MCF 10A (cell line): ENCODE results near the gene CHSY3. TPM values are rescaled to one million over a fixed set of nuclear protein-coding genes. Genes with fewer than 3 reads are reported as not detected.
"Not testable (repeated sequence)": the region's sequence is repeated elsewhere in the genome, so short reads cannot be mapped to it uniquely, and the experiment has no call there.

Experiments
- BruUV-seq: library from RNA; stranded (reverse); fragments of 400-500 nt; replicated peaks from 2 replicates; lab custom pipeline; 2021; lab: Mats Ljungman, UMichigan
- CTCF ChIA-PET: fragments of 300-600 bp; sonication (Branson Sonifier 250); formaldehyde crosslinking; extraction: SDS; loops from one replicate; lab custom pipeline; 2021; ENCODE audit warnings: antibody characterized with exemption, inconsistent platforms; lab: Yijun Ruan, JAX
- POLR2A ChIA-PET: fragments of 300-600, 350-650 bp; sonication (Branson Sonifier 250); formaldehyde crosslinking; extraction: SDS; loops from one replicate; lab custom pipeline; 2020; ENCODE audit warnings: antibody characterized with exemption, inconsistent platforms; lab: Yijun Ruan, JAX
- DNase-seq: peaks from one replicate; pipeline ENCODE4 v3.0.0-alpha.2; 2018; ENCODE audit not compliant: unreplicated experiment
- H3K27ac Mint-ChIP-seq: one replicate; pipeline ENCODE4 v1.8.0; 2022; ENCODE audit warnings: mild to moderate bottlenecking, low read depth, mixed read lengths; ENCODE audit not compliant: unreplicated experiment
- H3K27me3 Mint-ChIP-seq: one replicate; pipeline ENCODE4 v1.8.0; 2022; ENCODE audit warnings: mixed read lengths; ENCODE audit not compliant: insufficient read depth, unreplicated experiment
- H3K36me3 Mint-ChIP-seq: one replicate; pipeline ENCODE4 v1.8.0; 2022; ENCODE audit warnings: mild to moderate bottlenecking, moderate library complexity, mixed read lengths; ENCODE audit not compliant: insufficient read depth, unreplicated experiment
- H3K4me1 Mint-ChIP-seq: one replicate; pipeline ENCODE4 v1.8.0; 2022; ENCODE audit warnings: mixed read lengths; ENCODE audit not compliant: insufficient read depth, unreplicated experiment
- H3K4me3 Mint-ChIP-seq: one replicate; pipeline ENCODE4 v1.8.0; 2022; ENCODE audit warnings: mild to moderate bottlenecking, moderate library complexity, mixed read lengths; ENCODE audit not compliant: unreplicated experiment
- H3K9me3 Mint-ChIP-seq: one replicate; pipeline ENCODE4 v1.8.0; 2022; ENCODE audit warnings: mixed read lengths; ENCODE audit not compliant: unreplicated experiment
- intact Hi-C: fragments of 100-400 bp; cut with micrococcal nuclease; formaldehyde crosslinking; loops from 2 replicates; pipeline ENCODE4 v1.14.1; 2022
- total RNA-seq: library from RNA; stranded (reverse); gene quantifications from 2 replicates; pipeline ENCODE4 v1.2.3, GENCODE V29; 2022
- TF ChIP-seq, protein P1 (sequence below): fragments of 200-600 bp; IDR thresholded peaks from one replicate; pipeline ENCODE4 v1.8.0; 2022; ENCODE audit warnings: antibody characterized with exemption, mild to moderate bottlenecking; ENCODE audit not compliant: unreplicated experiment

CHSY3 gene
- total RNA-seq, 1 experiment from 2014 or later = 0.82 TPM

DNA sequence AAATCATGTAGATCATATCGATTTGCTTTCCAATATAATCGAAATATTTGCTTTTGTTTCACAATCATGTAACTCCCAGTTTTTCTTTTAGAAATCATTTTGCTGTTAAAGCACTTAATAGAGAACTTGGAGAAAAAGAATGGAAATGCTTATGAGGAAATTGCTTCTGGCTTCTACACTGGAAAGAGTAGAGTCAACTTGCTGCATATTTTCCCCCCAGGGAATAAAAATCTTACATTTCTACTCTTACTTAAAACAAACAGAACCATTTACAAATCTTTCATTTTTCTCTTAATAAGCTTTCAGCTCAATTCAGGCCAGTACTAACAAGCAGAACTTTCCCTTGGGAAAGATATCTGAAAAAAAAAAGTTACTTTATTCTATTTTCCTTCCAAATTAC is 312.0 kb downstream of the CHSY3 start:
- BruUV-seq = no TSS peak
- POLR2A ChIA-PET = interaction anchor here (0.6 to 0.8 kb wide), 2 partner anchors 12 to 63 kb away, joined by 3 read pairs; no protein-coding TSS in a partner anchor
- DNase-seq = no peak
- TF ChIP-seq, protein P1, sequence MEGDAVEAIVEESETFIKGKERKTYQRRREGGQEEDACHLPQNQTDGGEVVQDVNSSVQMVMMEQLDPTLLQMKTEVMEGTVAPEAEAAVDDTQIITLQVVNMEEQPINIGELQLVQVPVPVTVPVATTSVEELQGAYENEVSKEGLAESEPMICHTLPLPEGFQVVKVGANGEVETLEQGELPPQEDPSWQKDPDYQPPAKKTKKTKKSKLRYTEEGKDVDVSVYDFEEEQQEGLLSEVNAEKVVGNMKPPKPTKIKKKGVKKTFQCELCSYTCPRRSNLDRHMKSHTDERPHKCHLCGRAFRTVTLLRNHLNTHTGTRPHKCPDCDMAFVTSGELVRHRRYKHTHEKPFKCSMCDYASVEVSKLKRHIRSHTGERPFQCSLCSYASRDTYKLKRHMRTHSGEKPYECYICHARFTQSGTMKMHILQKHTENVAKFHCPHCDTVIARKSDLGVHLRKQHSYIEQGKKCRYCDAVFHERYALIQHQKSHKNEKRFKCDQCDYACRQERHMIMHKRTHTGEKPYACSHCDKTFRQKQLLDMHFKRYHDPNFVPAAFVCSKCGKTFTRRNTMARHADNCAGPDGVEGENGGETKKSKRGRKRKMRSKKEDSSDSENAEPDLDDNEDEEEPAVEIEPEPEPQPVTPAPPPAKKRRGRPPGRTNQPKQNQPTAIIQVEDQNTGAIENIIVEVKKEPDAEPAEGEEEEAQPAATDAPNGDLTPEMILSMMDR = no peak
- no peak overlapping the region for H3K27ac Mint-ChIP-seq
- CTCF ChIA-PET = interaction anchor here (0.6 kb wide), 1 partner anchor 15 kb away, joined by 4 read pairs; no protein-coding TSS in a partner anchor
- no peaks in the 10 kb centered on the region for H3K4me1 Mint-ChIP-seq
- H3K27me3 Mint-ChIP-seq = no peaks in the 10 kb centered on the region
- H3K36me3 Mint-ChIP-seq = no peaks in the 10 kb centered on the region
- intact Hi-C loops = no loop called here
- H3K4me3 Mint-ChIP-seq = no peak overlapping the region
- H3K9me3 Mint-ChIP-seq = no peaks in the 10 kb centered on the region

- TF ChIP-seq, protein P1 = no peak
- intact Hi-C loops = no loop called here
- Mint-ChIP-seq H3K27me3 (no peaks in the 10 kb centered on the region), H3K4me1 (peaks cover 6% of the 10 kb centered on the region), H3K27ac (no peak overlapping the region), H3K36me3 (no peaks in the 10 kb centered on the region), H3K9me3 (no peaks in the 10 kb centered on the region), H3K4me3 (no peak overlapping the region)
- POLR2A ChIA-PET = interaction anchor here (0.7 kb wide), 1 partner anchor 32 kb away, joined by 3 read pairs; no protein-coding TSS in a partner anchor
- no TSS peak for BruUV-seq
- CTCF ChIA-PET = interaction anchor here (1.0 kb wide), 1 partner anchor 67 kb away, joined by 3 read pairs; no protein-coding TSS in a partner anchor
- DNase-seq = peak; percentile 80
These were observed 318.3 kb downstream of the CHSY3 start for GRCh38 chr5:130222573-130222972.

- CTCF ChIA-PET = interaction anchor here (0.8 kb wide), 1 partner anchor 444 kb away, joined by 3 read pairs; no protein-coding TSS in a partner anchor
- DNase-seq, BruUV-seq, H3K27me3 Mint-ChIP-seq, H3K9me3 Mint-ChIP-seq, H3K4me1 Mint-ChIP-seq, intact Hi-C loops, H3K27ac Mint-ChIP-seq, H3K4me3 Mint-ChIP-seq, H3K36me3 Mint-ChIP-seq, POLR2A ChIA-PET: not testable (repeated sequence)
These were observed 322.3 kb downstream of the CHSY3 start for GRCh38 chr5:130226556-130226955.

GRCh38 chr5:130227699-130228098 is 323.4 kb downstream of the CHSY3 start:
- no peaks in the 10 kb centered on the region for H3K27me3 Mint-ChIP-seq
- H3K4me1 Mint-ChIP-seq = peaks cover under 1% of the 10 kb centered on the region
- no peak overlapping the region for H3K4me3 Mint-ChIP-seq
- CTCF ChIA-PET = no interaction called here
- no peak overlapping the region for H3K27ac Mint-ChIP-seq
- POLR2A ChIA-PET = interaction anchor here (1.2 kb wide), 1 partner anchor 11 kb away, joined by 3 read pairs; no protein-coding TSS in a partner anchor
- no peak for DNase-seq
- H3K9me3 Mint-ChIP-seq = no peaks in the 10 kb centered on the region
- BruUV-seq = no TSS peak
- no peaks in the 10 kb centered on the region for H3K36me3 Mint-ChIP-seq
- TF ChIP-seq, protein P1 = no peak
- intact Hi-C loops = no loop called here
